NT2/D1 (cell line): Measurements from ENCODE around the gene SCO1.

Experiments used
- SUZ12 ChIP-seq: IDR thresholded peaks from 2 replicates; pipeline ENCODE4 v1.6.1; 2011; ENCODE audit not compliant: insufficient read length, insufficient read depth; ENCODE audit errors: extremely low read depth
- YY1 ChIP-seq: IDR thresholded peaks from 2 replicates; pipeline ENCODE4 v1.6.1; 2011; ENCODE audit not compliant: insufficient read length, insufficient read depth
- ZNF274 ChIP-seq: IDR thresholded peaks from 2 replicates; pipeline ENCODE4 v1.6.1; 2011; ENCODE audit warnings: mild to moderate bottlenecking, low read depth, low read length

DNA sequence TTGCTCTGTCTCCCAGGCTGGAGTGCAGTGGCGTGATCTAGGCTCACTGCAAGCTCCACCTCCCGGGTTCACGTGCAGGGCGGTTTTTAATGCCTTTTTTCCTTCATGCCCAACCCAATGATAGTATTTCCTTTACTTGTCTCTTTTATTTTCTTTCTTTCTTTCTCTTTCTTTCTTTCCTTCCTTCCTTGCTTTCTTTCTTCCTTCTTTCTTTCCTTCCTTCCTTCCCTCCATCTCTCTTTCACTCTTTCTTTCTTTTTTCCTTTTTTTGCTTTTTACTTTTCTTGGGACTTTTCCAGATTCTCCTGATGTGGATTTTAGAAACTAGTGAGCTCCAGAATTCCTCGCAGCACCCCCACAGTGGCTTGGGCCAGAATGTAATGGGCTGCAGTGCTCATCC is 43.3 kb downstream of the SCO1 start:
- TF ChIP-seq SUZ12 = no peak
- TF ChIP-seq ZNF274 = no peak
- TF ChIP-seq YY1 = no peak
